Measurements from ENCODE around the gene PLAC1. TPM values are rescaled to one million over a fixed set of nuclear protein-coding genes. Genes with fewer than 3 reads are reported as not detected.

Gene PLAC1
- total RNA-seq, 2 donors from 2014 or later, result not detected

- H3K27ac ChIP-seq, result no peak overlapping the region
- no peaks in the 10 kb centered on the region for H3K27me3 ChIP-seq
- no peaks in the 10 kb centered on the region for H3K4me1 ChIP-seq
- no peak overlapping the region for H3K4me3 ChIP-seq
- no peak for TF ChIP-seq CTCF (IDR thresholded peaks at IDR 0.05)
- H3K9me3 ChIP-seq, result no peaks in the 10 kb centered on the region
- no peak for DNase-seq (ENCODE audit: low spot score)
- no peaks in the 10 kb centered on the region for H3K36me3 ChIP-seq
These were observed 58.9 kb downstream of the PLAC1 start for GRCh38 chrX:134599184-134599914.

- Histone ChIP-seq H3K36me3 (no peaks in the 10 kb centered on the region), H3K9me3 (no peaks in the 10 kb centered on the region), H3K4me1 (no peaks in the 10 kb centered on the region), H3K27ac (no peak overlapping the region), H3K27me3 (no peaks in the 10 kb centered on the region), H3K4me3 (no peak overlapping the region)
- DNase-seq (ENCODE audit: low spot score), result no peak
- TF ChIP-seq CTCF (IDR thresholded peaks at IDR 0.05), result no peak
These were observed 66.0 kb downstream of the PLAC1 start for GRCh38 chrX:134592303-134592702.

- H3K27ac ChIP-seq, result no peak overlapping the region
- TF ChIP-seq CTCF (IDR thresholded peaks at IDR 0.05), result no peak
These were observed 66.8 kb downstream of the PLAC1 start for GRCh38 chrX:134591502-134591901.

GRCh38 chrX:134588806-134589205 is 69.5 kb downstream of the PLAC1 start:
- H3K4me1 ChIP-seq, result no peaks in the 10 kb centered on the region
- H3K4me3 ChIP-seq, result no peak overlapping the region
- no peaks in the 10 kb centered on the region for H3K27me3 ChIP-seq
- TF ChIP-seq CTCF (IDR thresholded peaks at IDR 0.05), result no peak
- H3K9me3 ChIP-seq, result no peaks in the 10 kb centered on the region
- no peak overlapping the region for H3K27ac ChIP-seq
- no peak for DNase-seq (ENCODE audit: low spot score)
- H3K36me3 ChIP-seq, result no peaks in the 10 kb centered on the region

More at GRCh38 chrX:134591502-134591901, 66.8 kb downstream of the PLAC1 start:
- no peaks in the 10 kb centered on the region for H3K36me3 ChIP-seq
- H3K4me3 ChIP-seq, result no peak overlapping the region
- H3K27me3 ChIP-seq, result no peaks in the 10 kb centered on the region
- no peaks in the 10 kb centered on the region for H3K9me3 ChIP-seq
- no peak for DNase-seq (ENCODE audit: low spot score)
- no peaks in the 10 kb centered on the region for H3K4me1 ChIP-seq

- Histone ChIP-seq H3K4me1 (no peaks in the 10 kb centered on the region), H3K36me3 (no peaks in the 10 kb centered on the region), H3K4me3 (no peak overlapping the region), H3K27me3 (no peaks in the 10 kb centered on the region), H3K27ac (no peak overlapping the region), H3K9me3 (no peaks in the 10 kb centered on the region)
- TF ChIP-seq CTCF (IDR thresholded peaks at IDR 0.05), result no peak
- DNase-seq (ENCODE audit: low spot score), result no peak
These were observed 77.4 kb downstream of the PLAC1 start for GRCh38 chrX:134580907-134581306.

GRCh38 chrX:134573683-134574035 is 84.6 kb downstream of the PLAC1 start:
- Histone ChIP-seq H3K27ac (no peak overlapping the region), H3K9me3 (no peaks in the 10 kb centered on the region), H3K4me1 (no peaks in the 10 kb centered on the region), H3K4me3 (no peak overlapping the region), H3K36me3 (no peaks in the 10 kb centered on the region), H3K27me3 (no peaks in the 10 kb centered on the region)
- no peak for TF ChIP-seq CTCF (IDR thresholded peaks at IDR 0.05)
- no peak for DNase-seq (ENCODE audit: low spot score)

All from right atrium auricular region (tissue), 2 donors.